Activated CD4-positive, alpha-beta T cell treated with anti-CD3 and anti-CD28 coated beads, Interleukin-2, amount 50 U/mL, for 24 hours (primary cell): ENCODE measurements around the gene SOCS7.
"Not testable (repeated sequence)": the region's sequence is repeated elsewhere in the genome, so short reads cannot be mapped to it uniquely, and the experiment has no call there.

Experiments
- DNase-seq, 2 donors: peaks; one replicate each; pipeline ENCODE4 v3.0.0-alpha.2; 2020; ENCODE audit warnings: low read depth in 1 of 2, low spot score in 1 of 2

The SOCS7 gene

GRCh38 chr17:38436386-38436785 is 84.7 kb downstream of the SOCS7 start:
- DNase-seq = no peak

- not testable (repeated sequence) for DNase-seq
These were observed 85.7 kb downstream of the SOCS7 start for GRCh38 chr17:38437313-38437712.

DNA sequence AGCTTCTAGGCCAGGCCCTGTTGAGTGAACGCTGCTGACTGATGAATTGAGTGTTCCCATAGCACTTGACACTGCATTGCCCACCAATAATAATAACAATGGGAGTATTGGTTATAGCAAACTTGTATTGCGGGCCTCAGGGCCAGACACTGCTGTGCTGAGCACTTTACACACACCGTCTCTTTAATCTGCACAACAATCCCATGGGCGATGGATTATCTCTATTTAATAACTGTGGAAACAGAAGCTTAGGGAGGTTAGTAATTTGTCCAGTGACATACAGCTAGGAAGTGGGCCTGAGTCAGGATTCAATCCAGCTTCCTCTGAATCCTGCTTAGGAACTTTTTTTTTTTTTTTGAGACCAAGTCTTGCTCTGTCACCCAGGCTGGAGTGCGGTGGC is 87.8 kb downstream of the SOCS7 start:
- no peak for DNase-seq

DNA sequence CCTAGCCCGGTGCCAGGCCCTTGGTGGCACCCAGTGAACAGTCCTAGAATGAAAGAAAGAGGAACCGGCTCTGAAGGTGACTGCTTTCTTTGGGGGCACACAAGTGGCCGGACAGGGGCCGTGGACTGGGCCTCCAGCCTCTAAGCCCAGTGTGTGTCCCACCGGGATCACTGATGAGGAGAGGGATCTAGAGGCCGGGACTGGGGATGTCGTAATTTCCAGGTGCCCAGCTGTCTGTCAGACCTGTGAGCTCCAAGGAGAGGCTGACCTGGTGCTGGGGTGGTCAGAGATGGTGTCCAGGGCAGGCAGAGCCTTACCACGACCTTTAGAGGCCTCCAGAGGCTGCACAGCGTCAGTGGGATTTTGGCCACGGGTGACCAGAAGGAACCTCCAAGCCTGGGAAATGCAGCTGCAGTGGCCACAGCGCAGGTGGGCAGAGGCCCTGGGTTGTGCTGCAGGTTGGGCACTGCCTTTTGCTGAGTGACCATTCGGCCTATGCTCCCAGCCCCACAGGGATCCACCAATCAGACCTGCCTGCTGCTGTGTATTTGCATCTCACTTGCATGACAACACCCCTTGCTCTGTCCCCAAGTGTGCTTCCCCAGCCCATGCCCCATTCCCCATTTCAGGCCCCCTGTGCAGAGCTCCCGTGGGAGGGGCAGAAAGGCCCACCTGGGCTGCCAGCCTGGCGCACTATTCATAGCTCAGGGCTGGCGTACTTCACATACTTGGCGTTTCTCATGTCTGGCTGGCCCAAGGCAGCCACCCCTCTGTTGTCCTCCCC is 89.2 kb downstream of the SOCS7 start:
- no peak for DNase-seq

DNA sequence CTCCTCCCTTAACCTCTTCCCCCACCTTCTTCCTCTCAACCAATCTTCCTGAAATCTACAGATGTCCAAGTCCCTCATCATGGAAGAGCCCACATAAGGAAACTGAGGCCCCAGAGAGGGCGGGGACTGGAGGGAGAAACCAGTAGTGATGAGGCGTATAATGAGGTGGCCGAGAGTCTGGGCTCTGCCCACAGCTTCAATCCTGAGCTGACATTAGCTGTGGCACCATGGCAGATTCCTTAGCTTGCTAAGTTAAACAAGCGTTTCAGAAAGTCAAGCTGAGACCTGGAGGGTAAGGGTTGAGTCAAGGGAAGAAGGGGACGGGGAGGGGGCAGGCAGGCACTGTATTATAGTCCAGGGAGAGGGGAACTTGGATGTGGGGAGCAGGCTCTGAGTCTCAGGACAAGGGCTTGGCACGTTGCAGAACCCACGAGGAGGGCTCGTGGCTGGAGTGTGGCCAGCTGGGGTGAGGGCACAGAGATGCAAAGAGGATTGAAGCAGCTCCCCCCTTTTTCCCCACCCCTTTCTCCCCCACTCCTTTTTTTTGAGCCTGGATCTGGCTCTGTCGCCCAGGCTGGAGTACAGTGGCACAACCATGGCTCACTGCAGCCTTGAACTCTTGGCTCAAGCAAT is 89.9 kb downstream of the SOCS7 start:
- no peak for DNase-seq

DNA sequence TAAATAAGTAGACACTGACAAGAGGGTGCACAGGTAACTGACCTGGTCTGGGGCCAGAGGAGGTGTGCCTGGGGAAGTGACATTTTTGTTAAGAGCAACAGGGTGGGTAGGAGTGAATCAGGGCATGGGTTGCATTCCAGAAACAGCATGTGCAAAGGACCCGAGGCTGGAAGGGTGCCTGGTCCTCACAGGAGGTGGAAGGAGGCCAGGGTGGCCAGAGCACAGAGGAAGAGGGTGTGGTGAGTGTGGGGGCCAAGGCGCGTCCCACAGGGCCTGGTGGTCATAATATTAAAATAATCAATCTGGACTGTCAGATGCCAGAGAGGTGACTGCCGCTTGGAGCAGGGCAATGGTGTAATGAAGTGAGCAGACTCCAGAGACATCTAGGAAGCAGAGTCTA is 90.9 kb downstream of the SOCS7 start:
- no peak for DNase-seq

DNA sequence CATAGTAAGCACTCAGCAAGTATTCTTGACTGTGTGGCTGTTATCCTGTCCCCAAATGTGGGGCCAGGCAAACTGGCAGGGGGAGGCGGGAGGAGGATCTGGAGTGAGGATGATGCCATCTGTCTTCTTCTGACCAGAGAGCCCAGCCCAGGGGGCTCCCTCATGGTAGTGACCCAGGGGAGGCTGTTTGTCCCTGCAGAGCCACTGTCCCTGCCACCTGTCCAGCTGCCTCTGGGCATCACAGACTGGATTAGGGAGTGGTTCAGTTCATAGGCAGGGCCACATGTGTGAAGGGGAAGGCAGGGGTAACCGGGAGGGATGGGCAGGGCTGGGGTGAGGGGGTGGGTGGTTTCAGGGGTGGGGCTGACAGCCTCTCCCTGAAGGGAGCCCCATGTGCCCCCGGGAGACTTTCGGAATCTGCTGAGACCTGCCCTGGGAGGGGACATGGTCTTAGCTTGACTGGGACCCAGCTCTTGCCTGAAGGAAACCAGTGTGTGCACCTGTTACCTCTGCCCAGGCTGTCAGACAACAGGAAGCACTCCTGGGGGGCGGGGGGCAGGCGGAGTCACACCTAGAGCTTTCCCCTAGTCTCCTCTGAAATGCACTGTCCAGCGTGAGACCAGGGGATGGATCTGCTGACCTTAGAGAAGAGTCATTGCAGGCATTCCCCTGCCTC is 91.8 kb downstream of the SOCS7 start:
- DNase-seq = no peak

DNA sequence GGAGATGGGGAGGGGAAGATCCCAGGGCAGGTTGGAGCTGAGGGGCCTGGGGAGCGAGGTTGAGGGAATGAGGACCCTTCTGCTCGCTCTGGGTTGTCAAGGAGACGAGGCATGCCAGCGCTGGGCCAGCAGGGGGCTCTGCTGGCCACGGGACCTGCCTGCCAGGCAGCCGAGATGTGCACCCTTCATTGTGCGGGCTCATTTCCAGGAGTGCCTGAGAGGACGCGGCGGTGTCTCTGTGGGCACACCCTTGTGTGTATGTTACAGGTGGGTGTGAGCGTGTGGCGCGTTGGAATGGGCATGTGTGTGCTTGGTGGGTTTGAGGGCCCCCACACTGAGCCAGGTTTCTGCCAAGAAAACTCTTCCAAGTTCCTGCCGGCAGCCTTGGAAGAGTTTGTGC is 92.5 kb downstream of the SOCS7 start:
- peak; percentile 20 to 37 for DNase-seq

GRCh38 chr17:38447502-38448085 is 96.0 kb downstream of the SOCS7 start:
- no peak for DNase-seq

GRCh38 chr17:38448208-38448771 is 96.6 kb downstream of the SOCS7 start:
- no peak for DNase-seq

DNA sequence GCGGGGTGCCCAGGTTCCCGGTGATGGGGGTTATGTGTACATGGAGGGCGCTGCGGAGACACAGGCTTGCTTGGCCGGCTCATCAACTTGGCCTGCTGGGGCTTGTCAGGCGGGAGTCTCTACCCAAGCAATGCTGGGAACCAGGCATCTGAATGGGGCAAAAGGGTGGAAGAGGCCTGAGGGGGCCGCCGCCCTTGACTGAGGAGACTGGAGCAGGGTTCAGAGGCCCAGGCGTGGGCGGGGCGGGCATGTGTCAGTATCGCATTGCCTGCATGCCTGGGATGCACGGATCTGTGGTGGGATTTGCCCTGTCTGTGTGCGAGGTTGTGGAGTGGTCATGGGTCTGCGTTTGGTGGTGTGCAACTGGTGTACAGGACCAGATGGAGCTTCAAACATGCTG is 97.7 kb downstream of the SOCS7 start:
- DNase-seq = no peak

DNA sequence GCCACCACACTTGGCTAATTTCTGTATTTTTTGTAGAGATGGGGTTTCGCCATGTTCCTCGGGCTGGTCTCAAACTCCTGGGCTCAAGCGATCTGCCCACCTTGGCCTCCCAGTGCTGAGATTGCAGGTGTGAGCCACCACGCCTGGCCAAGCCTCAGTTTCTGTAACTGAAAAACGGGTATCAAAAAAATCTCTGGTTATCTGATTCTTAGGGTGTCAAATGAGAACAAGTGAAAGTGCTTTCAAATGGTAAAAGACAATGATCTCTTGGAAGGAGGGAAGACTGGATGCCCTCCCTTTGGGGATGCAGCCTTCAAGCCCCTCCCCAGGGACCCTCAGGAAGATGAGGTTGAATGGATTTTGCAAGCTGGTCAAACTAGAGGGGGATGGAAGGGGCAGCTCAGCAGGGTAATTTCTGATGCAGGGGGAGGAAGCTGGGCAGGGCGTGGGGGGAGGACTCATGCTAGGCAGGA is 98.9 kb downstream of the SOCS7 start:
- no peak for DNase-seq

DNA sequence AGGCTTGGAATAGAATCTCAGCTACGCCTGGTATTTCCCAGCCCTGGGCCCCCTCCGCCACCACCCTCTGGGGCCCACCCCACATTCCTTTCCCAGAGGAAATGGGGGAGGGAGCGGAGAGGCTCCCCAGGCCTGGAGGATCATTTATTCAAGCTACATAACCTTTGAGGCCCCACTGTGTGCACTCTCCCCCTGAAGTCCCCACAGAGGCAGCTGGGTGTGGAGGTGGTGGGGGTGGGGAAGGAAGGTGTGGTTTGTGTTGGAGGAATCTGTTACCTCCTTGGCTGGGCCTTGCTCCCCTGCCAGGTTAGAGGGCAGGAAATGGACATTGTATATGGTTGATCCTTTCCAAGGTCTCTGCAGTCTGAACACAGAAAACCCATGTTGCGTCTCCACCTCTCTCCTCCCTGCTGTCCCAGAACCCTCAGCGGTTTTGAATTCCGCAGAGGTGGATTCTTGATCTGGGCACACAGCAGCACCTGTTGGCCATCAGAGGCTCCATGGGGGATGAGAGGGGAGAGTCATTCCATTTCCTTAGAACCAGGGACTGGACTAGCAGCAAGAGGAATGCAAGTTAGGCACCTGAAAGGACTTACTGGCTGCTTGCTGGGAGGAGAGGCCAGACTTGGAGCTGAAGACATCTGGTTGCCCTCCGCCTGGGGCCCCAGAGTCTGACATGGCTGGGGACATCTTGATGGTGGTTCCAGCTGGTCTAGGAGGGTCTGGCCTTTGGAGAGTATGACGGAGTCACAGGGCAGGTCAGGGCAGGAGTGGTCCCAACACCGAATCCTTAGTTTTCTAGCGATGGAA is 99.6 kb downstream of the SOCS7 start:
- DNase-seq = no peak

GRCh38 chr17:38451840-38452529 is 100.3 kb downstream of the SOCS7 start:
- no peak for DNase-seq

DNA sequence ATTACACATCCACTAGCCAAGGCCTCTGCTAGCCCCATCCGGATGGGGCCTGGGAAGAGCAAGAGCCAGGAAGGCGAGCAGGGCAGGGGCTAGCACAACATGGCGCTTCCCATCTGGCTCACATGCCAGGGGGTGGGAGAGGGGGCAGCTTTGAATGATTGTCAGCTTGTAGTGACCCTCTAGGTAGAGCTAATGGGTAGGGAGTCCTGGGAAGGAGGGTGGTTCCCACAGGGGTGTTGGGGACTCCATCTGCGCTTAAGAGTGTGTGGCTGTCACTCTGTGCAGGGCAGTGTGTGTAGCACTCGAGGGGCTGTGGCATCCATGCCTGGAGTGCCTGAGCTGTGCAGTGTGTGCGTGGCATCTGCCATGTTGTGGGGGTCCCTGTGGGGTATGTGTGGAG is 101.1 kb downstream of the SOCS7 start:
- no peak for DNase-seq

DNA sequence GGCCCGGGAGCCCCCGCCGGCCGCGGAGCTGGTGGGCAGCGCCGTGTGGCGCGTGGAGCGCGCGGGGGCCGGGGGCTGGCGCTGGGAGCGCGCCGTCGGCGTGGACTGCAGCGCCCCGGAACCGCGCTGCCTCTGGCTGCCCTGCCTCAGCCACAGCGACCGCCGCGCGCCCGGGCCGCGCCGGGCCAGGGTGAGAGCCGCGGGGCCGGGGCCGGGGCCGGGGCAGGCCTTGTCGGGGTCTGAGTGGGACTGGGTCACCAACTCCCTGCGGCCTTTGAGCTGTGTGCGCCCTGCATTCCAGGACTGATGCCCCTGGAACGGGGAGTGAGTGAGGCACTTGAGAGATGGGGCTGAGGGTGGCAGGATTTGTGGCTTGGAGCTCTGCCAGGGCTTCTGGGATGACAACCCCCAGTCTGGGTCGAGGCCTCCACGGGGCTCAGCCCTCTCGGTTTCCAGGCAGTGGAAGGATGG is 102.3 kb downstream of the SOCS7 start:
- DNase-seq = no peak

GRCh38 chr17:38454532-38454931 is 102.9 kb downstream of the SOCS7 start:
- no peak for DNase-seq
